GM12892 (cell line): Measurements from ENCODE around the gene TMEM205.
"Not testable (repeated sequence)": the region's sequence is repeated elsewhere in the genome, so short reads cannot be mapped to it uniquely, and the experiment has no call there.

Source experiments
- DNase-seq: peaks from one replicate; pipeline ENCODE4 v3.0.0; 2011; ENCODE audit not compliant: insufficient read length
- FAIRE-seq: peaks from 2 replicates; lab custom pipeline; 2011; peaks lifted over from hg19 to GRCh38; lab: Jason Lieb, UNC
- POLR2A ChIP-seq: IDR thresholded peaks from 2 replicates; pipeline ENCODE4 v1.6.1; 2011; ENCODE audit warnings: low read depth, low read length, control low read depth
- POLR2AphosphoS5 ChIP-seq: IDR thresholded peaks from 2 replicates; pipeline ENCODE4 v1.6.1; 2011; ENCODE audit warnings: low read depth, low read length, control low read depth
- TAF1 ChIP-seq: IDR thresholded peaks from 2 replicates; pipeline ENCODE4 v1.6.1; 2011; ENCODE audit warnings: low read depth, mild to moderate bottlenecking, control low read depth, low read length, borderline replicate concordance

TMEM205 gene

DNA sequence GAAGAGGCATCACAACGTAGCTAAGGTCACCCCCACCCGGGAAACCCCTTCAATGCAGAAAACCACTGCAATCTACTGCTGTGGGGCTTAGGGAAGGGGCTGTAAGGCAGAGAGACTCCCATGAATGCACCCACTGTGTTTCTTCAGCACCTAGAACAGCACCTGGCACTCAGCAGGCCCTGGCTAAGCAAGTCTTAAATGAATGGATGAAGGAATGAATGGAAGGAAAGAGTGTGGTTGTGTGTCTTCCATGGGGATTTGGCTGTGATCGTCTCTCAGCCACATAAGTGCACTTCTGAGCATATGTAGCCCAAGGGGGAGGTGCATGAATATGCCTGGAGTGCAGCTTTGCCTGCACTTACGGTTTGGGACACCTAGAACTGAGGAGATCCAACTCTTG is 3.1 kb upstream of the TMEM205 start:
- FAIRE-seq = no peak
- TF ChIP-seq TAF1 = no peak
- TF ChIP-seq POLR2AphosphoS5 = no peak
- no peak for TF ChIP-seq POLR2A

DNA sequence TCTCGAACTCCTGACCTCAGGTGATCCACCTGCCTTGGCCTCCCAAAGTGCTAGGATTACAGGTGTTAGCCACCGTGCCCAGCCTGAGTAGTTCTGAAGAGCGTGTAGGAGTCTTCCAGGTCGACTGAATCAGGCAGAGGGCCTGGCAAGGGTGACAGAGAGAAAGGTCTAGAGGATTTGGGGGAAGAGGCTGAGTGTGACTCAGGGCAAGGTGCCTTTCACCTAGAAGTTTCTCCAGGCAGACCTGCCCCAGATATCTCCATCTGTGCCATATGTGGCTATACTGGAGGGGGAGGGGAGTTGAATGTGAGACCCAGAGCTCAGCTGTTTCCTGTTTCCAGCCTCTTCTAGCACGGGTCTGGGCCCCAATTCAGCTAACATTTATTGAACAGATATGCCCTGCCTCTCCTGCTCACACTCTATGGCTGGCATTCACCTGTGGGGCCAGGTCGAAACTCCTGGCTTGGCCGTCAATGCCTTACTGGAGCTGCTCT is 1.5 kb upstream of the TMEM205 start:
- FAIRE-seq (no peak), DNase-seq (no peak)
- no peak for TF ChIP-seq POLR2AphosphoS5
- TF ChIP-seq POLR2A = no peak
- no peak for TF ChIP-seq TAF1

More for the DNA sequence above, 3.1 kb upstream of the TMEM205 start:
- DNase-seq = no peak

DNA sequence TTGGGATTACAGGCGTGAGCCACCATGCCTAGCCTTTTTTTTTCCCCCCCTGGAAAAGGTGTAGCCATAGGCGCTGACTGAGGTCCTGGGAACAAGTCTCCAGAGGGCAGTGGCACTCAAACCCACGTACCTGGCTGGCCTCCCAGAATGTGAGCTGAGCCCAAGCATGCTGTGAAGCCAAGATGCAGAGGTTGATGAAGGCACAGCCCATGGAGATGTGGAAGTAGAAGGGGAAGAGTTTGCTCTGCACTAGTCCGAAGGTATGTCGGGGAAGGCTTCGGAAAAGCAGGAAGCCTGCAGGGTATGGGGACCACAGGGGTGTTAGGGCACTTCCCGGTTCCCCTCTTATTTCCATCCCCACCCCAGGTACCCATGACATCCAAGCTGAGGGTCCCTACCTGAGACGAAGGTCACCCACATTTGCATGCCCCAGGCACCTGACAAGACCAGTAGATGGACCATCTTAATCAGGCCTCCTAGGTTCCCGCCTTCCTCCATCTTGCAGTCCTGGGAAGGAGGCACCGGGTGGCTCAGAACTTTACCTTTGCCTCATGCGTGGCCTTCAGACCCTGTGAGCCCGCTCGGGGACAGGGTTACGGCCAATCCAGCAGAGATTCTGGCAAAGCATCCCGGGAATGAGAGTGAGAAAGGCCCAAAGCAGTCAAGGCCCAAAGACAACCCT is 805 bp downstream of the TMEM205 start:
- TF ChIP-seq POLR2A (no peak), TAF1 (no peak), POLR2AphosphoS5 (no peak)
- FAIRE-seq = peak; percentile 66

DNA sequence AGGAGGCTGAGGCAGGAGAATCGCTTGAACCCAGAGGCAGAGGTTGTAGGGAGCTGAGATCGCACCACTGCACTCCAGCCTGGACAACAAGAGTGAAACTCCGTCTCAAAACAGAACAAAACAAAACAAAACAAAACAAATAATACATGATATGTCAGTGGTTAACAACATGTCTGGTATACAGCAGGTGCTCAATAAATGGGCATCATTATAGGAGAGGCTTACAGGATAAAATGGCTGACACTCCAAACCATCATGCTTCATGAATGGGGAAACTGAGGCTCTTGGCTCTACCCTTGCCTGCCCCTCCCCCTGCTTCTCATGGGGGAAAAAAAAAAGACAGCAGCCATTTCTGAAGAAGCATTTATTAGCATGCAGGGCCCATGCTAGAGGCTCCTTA is 3.6 kb downstream of the TMEM205 start:
- TF ChIP-seq POLR2A (no peak), POLR2AphosphoS5 (no peak), TAF1 (no peak)
- FAIRE-seq (no peak), DNase-seq (no peak)

More for the DNA sequence above, 805 bp downstream of the TMEM205 start:
- DNase-seq = no peak

DNA sequence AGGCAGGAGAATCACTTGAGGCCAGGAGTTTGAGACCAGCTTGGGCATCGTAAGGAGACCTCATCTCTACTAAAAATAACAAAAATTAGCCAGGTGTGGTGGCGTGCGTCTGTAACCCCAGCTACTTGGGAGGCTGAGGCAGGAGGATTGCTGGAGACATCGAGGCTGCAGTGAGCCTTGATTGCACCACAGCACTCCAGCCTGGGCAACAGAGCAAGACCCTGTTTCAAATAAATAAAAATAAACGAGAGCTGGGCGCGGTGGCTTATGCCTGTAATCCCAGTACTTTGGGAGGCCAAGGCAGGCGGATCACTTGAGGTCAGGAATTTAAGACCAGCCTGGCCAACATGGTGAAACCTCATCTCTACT is 6.0 kb downstream of the TMEM205 start:
- DNase-seq, FAIRE-seq: not testable (repeated sequence)

DNA sequence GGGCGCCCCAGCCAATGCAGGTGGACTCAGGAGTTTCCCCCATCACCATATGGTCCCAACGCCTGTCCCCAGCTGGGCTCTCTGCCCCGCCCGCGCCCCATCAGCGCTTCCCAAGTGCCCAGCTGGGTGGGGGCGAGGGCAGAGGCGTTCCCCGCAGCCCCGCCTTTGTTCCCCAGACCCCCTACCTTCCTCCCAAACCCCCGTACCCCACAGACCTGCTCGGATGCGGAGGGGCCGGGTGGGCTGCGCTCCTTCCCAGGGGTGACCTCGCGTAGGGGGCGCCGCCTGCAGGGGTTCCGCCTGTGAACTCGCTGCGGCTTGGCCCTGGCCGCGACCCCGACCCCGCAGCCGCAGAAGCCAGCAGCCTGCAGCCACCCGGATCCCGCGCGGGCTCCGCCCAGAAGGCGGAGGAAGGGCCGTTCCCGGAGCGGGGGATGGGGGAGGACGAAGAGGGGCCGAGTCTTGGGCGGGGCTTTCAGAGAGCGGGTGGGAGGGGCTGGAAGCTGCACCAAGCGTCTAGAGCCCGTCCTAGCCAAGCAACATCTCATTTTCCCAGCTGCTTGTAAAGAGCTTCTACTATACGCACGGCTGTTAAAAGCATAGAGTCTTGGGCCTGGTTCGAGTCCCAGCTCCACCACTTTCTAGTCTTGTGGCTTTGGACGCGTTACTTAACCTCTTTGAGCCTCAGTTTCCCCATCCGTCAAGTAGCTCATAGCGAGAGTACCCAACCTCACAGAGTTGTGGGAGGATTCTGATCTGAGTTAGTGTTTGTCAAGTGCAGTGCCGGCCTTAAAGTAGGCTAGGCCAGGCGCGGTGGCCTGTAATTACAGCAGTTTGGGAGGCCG is 6.6 kb downstream of the TMEM205 start, which contains the start of gene RAB3D:
TSS of gene RAB3D (minus strand) at position 404 of the 845 bp plus-strand sequence. CDS start 2,258 bp downstream, outside the sequence.
- TF ChIP-seq POLR2A (no peak; the same call in 1 of the 2 replicates), TAF1 (no peak), POLR2AphosphoS5 (no peak)
- peak; percentile 85 for FAIRE-seq
- peak; percentile 97 for DNase-seq

DNA sequence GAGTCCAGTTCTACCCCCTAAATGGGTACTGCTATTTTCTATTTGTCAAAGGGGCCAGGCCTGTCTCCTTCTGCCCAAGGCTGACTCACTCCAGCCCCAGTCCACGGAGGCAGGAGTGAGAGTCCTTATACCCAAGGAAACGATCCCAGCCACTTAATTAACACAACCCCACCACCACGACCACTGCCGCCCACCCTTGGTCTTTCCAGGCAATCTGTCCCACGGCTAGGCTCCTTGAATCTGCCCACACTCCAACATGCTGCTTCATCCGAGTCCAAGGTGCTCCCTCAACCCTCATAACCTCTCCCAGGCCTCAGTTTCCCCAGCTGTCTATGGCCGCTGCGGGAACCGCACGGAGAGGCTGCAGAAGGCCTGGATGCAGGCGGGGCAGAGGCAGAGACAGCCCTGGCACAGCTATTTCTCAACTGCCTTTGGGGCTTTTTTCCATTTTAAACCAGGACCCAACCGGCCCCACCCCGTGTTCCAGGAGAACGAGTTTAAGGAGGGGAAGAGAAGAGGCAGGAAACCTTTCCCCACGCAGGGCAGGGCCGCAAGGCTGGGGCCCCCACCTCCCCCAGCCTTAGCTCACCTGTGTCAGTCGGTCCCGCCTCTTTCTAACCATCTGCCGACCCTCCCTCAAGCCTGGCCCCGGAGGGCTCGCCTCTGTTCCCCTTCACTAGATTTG is 7.4 kb downstream of the TMEM205 start:
- FAIRE-seq (peak; percentile 40), DNase-seq (no peak)
- no peak for TF ChIP-seq TAF1
- no peak for TF ChIP-seq POLR2AphosphoS5
- TF ChIP-seq POLR2A = no peak

DNA sequence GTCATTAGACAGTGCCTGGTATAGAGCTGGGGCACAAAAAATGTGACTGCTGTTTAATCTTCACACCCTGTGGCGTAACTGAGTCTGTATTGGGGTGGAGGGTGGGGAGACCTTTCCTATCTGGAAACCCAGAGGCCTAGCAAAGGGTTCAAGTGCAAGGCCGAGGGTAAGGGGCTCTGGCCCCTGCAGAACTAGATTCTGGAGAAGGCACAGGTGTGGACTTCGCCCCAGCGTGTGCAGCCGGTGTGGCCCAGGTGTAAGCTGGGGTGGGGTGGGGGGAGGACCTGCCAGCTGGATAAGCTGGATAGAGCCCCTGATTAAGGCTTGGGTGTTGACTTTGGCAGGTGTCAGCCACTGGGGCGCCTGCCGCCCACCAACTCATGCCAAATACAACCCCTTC is 7.9 kb downstream of the TMEM205 start:
- no peak for DNase-seq
- no peak for TF ChIP-seq POLR2AphosphoS5
- TF ChIP-seq TAF1 = no peak
- no peak for TF ChIP-seq POLR2A
- FAIRE-seq = no peak

DNA sequence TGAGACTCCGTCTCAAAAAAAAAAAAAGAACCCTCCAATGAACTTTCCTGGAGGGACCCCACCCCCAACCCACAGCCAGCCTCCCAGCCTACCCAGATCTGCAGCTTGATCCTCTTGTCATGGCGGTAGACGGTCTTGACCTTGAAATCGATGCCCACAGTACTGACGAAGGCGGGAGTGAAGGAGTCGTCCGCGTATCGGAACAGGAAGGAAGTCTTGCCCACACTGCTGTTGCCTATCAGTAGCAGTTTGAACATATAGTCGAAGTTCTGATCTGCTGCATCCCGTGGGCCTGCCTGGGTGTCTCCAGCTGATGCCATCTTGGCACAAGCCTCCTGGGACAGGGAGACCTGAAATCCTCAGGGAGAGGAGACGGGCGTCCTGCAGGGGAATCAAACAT is 9.0 kb downstream of the TMEM205 start:
- no peak for TF ChIP-seq TAF1
- TF ChIP-seq POLR2AphosphoS5 = no peak
- TF ChIP-seq POLR2A = no peak
- no peak for FAIRE-seq
- DNase-seq = no peak

DNA sequence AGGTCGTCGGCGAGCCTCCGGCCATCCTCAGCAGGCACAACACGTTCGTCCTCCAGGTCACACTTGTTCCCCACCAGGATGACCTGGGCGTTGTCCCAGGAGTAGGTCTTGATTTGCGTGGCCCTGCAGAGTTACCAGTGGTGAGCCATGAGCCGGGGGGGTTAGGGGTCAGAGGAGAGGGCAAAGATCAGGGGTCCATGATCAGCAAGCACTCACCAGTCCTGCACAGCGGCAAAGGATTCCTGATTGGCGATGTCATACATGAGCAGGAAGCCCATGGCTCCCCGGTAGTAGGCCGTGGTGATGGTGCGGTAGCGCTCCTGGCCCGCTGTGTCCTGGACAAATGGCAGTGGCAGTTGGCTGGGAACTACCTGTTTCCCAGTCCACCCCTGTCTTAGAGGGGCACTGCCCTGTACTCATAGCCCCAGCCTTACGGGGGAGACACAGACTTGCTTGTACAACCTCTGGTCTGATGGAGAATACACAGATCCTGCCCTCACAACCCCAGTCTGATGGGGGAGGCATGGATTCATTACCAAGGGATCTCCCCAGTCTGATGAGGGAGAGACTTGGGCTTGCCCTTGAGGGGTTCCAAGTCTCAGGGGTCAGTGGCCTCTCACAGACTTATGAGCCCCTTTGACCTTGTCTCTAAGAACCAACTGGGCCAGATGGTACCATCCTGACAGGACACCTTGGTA is 10.5 kb downstream of the TMEM205 start:
- DNase-seq = no peak
- no peak for TF ChIP-seq TAF1
- TF ChIP-seq POLR2AphosphoS5 = no peak
- no peak for TF ChIP-seq POLR2A

DNA sequence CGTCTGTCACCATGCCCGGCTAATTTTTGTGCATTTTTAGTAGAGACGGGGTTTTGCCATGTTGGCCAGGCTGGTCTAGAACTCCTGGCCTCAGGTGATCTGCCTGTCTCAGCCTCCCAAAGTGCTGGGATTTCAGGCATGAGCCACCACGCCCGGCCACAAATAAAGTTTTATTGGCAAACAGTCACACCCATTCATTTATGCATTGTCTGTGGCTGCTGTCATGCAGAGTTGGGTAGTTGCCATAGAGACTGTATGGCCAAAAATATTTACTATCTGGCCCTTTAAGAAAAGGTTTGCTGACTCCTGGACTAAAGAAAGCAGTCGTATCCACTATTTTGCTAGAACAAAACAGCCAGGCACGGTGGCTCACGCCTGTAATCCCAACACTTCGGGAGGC is 12.2 kb downstream of the TMEM205 start:
- FAIRE-seq, DNase-seq: not testable (repeated sequence)

More for the DNA sequence above, 10.5 kb downstream of the TMEM205 start:
- no peak for FAIRE-seq
